Dermis microvascular lymphatic vessel endothelial cell (primary cell): ENCODE results near the gene ATP6V0A1. TPM values are rescaled to one million over a fixed set of nuclear protein-coding genes. Genes with fewer than 3 reads are reported as not detected.
A peak's percentile ranks its signal among the peaks of the same experiment; 100 is the strongest.
"Not testable (repeated sequence)": the region's sequence is repeated elsewhere in the genome, so short reads cannot be mapped to it uniquely, and the experiment has no call there.

Experiments
- DNase-seq, 2 donors: peaks; one replicate each; pipeline versions ENCODE4 v3.0.0 to v3.0.0-alpha.2; 2010; ENCODE audit warnings: low read depth in 2 of 2
- total RNA-seq: library from RNA; depleted of rRNA; stranded (reverse); fragments of >200 nt; gene quantifications from 2 replicates; pipeline ENCODE4 v1.2.1, GENCODE V29; 2014

Gene ATP6V0A1
- total RNA-seq, 1 donor from 2014 or later: 16.0 TPM

- no peak for DNase-seq
Observed at GRCh38 chr17:42537826-42538451, 79.3 kb downstream of the ATP6V0A1 start.

- no peak for DNase-seq
Observed at GRCh38 chr17:42538482-42538881, 79.8 kb downstream of the ATP6V0A1 start.

DNA sequence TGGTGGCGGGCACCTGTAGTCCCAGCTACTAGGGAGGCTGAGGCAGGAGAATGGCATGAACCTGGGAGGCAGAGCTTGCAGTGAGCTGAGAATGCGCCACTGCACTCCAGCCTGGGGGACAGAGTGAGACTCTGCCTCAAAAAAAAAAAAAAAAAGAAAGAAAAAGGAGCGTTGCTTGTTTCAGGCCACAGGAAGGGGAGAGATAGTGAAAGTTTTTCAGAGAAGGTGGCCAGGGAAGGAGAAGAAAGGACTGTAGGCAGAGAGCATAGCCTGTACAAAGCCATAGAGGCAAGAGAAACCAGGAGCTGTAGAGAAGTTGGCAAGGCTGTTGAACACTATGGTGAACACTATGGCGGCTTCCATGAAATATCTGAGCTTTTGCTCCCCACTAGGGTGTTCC lies 81.9 kb downstream of the ATP6V0A1 start:
- not testable (repeated sequence) for DNase-seq

- DNase-seq: peak in 1 of 2 donors; percentile 53
Observed at GRCh38 chr17:42541041-42541833, 82.6 kb downstream of the ATP6V0A1 start.

- no peak for DNase-seq
Observed at GRCh38 chr17:42543190-42544079, 84.8 kb downstream of the ATP6V0A1 start.

GRCh38 chr17:42544874-42545283 lies 86.2 kb downstream of the ATP6V0A1 start:
- DNase-seq: no peak

- DNase-seq: not testable (repeated sequence)
Observed at GRCh38 chr17:42545755-42546505, 87.3 kb downstream of the ATP6V0A1 start.

DNA sequence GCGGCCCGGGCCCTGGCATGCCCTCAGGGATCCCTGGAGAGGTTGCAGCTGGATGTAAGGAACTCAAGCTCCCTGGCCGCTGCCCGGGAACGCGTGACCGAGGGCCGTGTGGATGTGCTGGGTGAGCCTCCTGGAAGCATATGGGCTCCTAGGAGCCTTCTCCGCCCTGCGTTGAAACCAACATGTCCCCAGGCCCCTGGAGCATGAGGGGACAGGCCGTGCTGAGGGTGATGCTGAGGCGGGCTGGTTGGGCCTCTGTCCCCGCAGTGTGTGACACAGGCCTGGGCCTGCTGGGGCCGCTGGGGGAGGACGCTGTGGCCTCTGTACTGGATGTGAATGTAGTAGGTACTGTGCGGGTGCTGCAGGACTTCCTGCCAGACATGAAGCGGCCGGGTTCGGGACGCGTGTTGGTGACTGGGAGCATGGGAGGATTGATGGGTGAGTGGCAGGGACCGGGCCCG lies 88.4 kb downstream of the ATP6V0A1 start:
- DNase-seq: no peak

GRCh38 chr17:42547698-42548069 lies 89.0 kb downstream of the ATP6V0A1 start:
- no peak for DNase-seq

DNA sequence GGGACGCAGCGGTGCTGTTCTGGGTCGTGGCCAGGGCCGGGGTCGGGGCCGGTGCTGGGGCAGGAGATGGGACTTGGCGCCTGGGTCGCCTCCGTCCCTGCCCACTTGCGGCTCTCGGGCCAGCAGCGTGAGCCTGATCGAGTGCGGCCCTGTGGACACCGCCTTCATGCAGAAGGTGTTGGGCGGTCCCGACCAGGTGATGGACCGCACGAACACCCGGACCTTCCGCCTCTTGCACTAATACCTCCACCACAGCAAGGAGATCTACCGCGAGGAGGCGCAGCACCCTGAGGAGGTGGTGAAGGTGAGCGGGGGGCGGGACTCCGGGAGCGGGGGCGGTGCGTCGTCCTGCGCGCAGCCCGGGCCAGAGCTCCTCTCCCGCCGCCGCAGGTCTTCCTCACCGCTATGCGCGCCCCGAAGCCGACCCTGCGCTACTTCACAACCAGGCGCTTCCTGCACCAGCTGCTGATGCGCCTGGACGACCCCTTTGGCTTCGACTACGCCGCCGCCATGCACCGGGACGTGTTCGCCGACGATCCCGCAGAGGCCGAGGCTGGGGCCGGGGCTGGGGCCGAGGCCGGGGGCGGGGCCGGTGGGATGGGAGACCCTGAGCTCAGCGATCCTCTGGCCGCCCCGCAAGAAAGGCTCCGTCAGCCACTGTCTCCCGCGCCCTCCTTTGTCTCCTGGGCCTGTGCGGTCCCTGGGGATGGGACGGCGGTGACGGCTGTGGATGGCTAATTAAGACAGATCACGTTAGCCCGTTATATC lies 89.6 kb downstream of the ATP6V0A1 start:
- peak in 1 of 2 donors; percentile 72 for DNase-seq

GRCh38 chr17:42548993-42549755 lies 90.5 kb downstream of the ATP6V0A1 start:
- DNase-seq: no peak

DNA sequence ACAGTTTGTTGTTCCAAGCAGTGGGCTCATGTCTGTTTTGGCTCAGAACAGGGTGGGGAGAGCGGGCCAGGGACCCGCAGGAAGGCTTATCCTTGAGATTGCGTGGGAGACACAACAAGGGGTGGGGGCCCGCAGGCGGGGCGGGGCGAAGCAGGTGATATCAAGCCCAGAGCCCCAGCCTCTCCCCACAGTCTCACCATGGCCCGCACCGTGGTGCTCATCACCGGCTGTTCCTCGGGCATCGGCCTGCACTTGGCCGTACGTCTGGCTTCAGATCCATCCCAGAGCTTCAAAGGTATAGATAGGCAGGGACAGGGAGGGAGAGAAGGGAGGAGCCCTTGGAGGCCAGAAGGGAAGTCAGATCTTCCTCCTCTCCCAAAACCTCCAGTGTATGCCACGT lies 94.1 kb downstream of the ATP6V0A1 start, which contains the start of gene HSD17B1:
TSS of gene HSD17B1 (plus strand) at position 188 of the 400 bp plus-strand sequence. CDS start at position 199, 11 bp downstream.
- not testable (repeated sequence) for DNase-seq

DNA sequence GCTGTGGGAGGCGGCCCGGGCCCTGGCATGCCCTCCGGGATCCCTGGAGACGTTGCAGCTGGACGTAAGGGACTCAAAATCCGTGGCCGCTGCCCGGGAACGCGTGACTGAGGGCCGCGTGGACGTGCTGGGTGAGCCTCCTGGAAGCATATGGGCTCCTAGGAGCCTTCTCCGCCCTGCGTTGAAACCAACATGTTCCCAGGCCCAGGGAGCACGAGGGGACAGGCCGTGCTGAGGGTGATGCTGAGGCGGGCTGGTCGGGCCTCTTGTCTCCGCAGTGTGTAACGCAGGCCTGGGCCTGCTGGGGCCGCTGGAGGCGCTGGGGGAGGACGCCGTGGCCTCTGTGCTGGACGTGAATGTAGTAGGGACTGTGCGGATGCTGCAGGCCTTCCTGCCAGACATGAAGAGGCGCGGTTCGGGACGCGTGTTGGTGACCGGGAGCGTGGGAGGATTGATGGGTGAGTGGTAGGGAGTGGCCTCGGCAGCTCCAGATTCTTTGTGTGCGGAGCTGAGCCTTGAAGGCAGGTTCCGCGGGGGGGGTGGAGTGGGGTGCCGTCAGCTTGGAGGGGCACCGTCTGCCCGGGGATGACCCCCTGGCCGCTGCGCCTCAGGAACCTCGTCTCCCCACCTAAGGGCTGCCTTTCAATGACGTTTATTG lies 94.6 kb downstream of the ATP6V0A1 start:
- peak in 1 of 2 donors; percentile 25 for DNase-seq

- DNase-seq: peak in 1 of 2 donors; percentile 29
Observed at GRCh38 chr17:42553866-42554249, 95.2 kb downstream of the ATP6V0A1 start.

GRCh38 chr17:42554250-42555121 lies 95.8 kb downstream of the ATP6V0A1 start:
- peak; percentile 73 to 90 for DNase-seq

GRCh38 chr17:42555122-42555622 lies 96.5 kb downstream of the ATP6V0A1 start:
- DNase-seq: no peak

GRCh38 chr17:42555961-42556617 lies 97.4 kb downstream of the ATP6V0A1 start:
- not testable (repeated sequence) for DNase-seq
